GM12878 (cell line): ENCODE results near the gene IFT88. TPM values are rescaled to one million over a fixed set of nuclear protein-coding genes. Genes with fewer than 3 reads are reported as not detected.

Experiments used
- ATF7 ChIP-seq: fragments of 450-650 bp; IDR thresholded peaks from 2 replicates; pipeline ENCODE4 v1.6.1; 2016; ENCODE audit warnings: low read depth, mild to moderate bottlenecking
- CEBPB ChIP-seq, 2 experiments: fragments of 150-350 bp in 1 of 2; IDR thresholded peaks; 2 replicates each; pipeline ENCODE4 v1.6.1; 2012 to 2014; ENCODE audit warnings: low read depth in 2 of 2, low read length in 2 of 2, borderline replicate concordance in 1 of 2, inconsistent platforms in 1 of 2
- EZH2 ChIP-seq: IDR thresholded peaks from 2 replicates; pipeline ENCODE4 v1.6.1; 2012; ENCODE audit warnings: low read depth, mild to moderate bottlenecking, control low read depth, inconsistent platforms, low read length, borderline replicate concordance; ENCODE audit not compliant: control insufficient read depth
- IRF4 ChIP-seq: IDR thresholded peaks from 2 replicates; pipeline ENCODE4 v1.6.1; 2011; ENCODE audit warnings: low read depth, low read length
- KAT2A ChIP-seq: conservative IDR thresholded peaks from 2 replicates; pipeline ENCODE4 v1.6.1; 2011; ENCODE audit warnings: low read depth, low read length; ENCODE audit not compliant: control insufficient read depth
- MYB ChIP-seq: fragments of 150-350 bp; IDR thresholded peaks from 2 replicates; pipeline ENCODE4 v1.6.1; 2014; ENCODE audit warnings: mild to moderate bottlenecking, low read depth, low read length, borderline replicate concordance
- NBN ChIP-seq: fragments of 450-650 bp; IDR thresholded peaks from 2 replicates; pipeline ENCODE4 v1.6.1; 2016
- NR2F1 ChIP-seq: fragments of 450-650 bp; conservative IDR thresholded peaks from 2 replicates; pipeline ENCODE4 v1.6.1; 2017; ENCODE audit warnings: mild to moderate bottlenecking
- POU2F2 ChIP-seq: IDR thresholded peaks from 3 replicates; pipeline ENCODE4 v1.6.1; 2011; ENCODE audit warnings: low read depth, mild to moderate bottlenecking, low read length, borderline replicate concordance
- SMARCA5 ChIP-seq: fragments of 450-650 bp; IDR thresholded peaks from 2 replicates; pipeline ENCODE4 v1.6.1; 2017; ENCODE audit warnings: mild to moderate bottlenecking
- SRF ChIP-seq, 2 experiments: IDR thresholded peaks; 2 replicates each; pipeline ENCODE4 v1.6.1; 2011; ENCODE audit warnings: low read depth in 2 of 2, low read length in 2 of 2, mild to moderate bottlenecking in 1 of 2, moderate library complexity in 1 of 2
- SUZ12 ChIP-seq: fragments of 200-600 bp; sonication (generic); IDR thresholded peaks from one replicate; pipeline ENCODE4 v1.6.1; 2018; ENCODE audit warnings: antibody characterized with exemption, mild to moderate bottlenecking; ENCODE audit not compliant: unreplicated experiment
- ZBED1 ChIP-seq: IDR thresholded peaks from 2 replicates; pipeline ENCODE4 v1.6.1; 2016; ENCODE audit warnings: borderline replicate concordance
- ZNF24 ChIP-seq: fragments of 450-650 bp; IDR thresholded peaks from 2 replicates; pipeline ENCODE4 v1.6.1; 2017; ENCODE audit warnings: antibody characterized with exemption, mild to moderate bottlenecking
- polyA plus RNA-seq, 11 experiments: library from polyadenylated mRNA; depleted of rRNA in 4 of 11; unstranded in 6 of 11; stranded (reverse) in 5 of 11; fragments of >200 nt; fragmentation: Nextera tagmentation in 4 of 11; fragmentation: Illumina TruSeq in 1 of 11; extraction: Ambion mirVana in 4 of 11; extraction: Trizol in 1 of 11; gene quantifications; 1 replicate in 1 of 11; 2 replicates in 10 of 11; pipeline versions ENCODE4 v1.2.1 to v1.2.3, GENCODE V29; 2011 to 2016; ENCODE audit warnings: inconsistent platforms in 2 of 11, missing spikeins in 2 of 11, low read depth in 1 of 11
- total RNA-seq, 4 experiments: library from RNA; depleted of rRNA in 3 of 4; stranded (reverse); fragments of >200 nt in 3 of 4; fragmentation: Illumina TruSeq in 1 of 4; extraction: Trizol in 1 of 4; gene quantifications; 2 replicates each; pipeline versions ENCODE4 v1.2.1 to v1.2.3, GENCODE V29; 2013 to 2021
- TF ChIP-seq, protein P1 (sequence below): fragments of 450-650 bp; formaldehyde crosslinking; IDR thresholded peaks from 2 replicates; pipeline ENCODE4 v1.4.0; 2020; ENCODE audit warnings: mild to moderate bottlenecking, moderate library complexity
- TF ChIP-seq, protein P2 (sequence below): fragments of 450-650 bp; IDR thresholded peaks from 2 replicates; pipeline ENCODE4 v1.6.1; 2016; ENCODE audit warnings: mild to moderate bottlenecking
- TF ChIP-seq, protein P3 (sequence below): fragments of 450-650 bp; IDR thresholded peaks from 2 replicates; pipeline ENCODE4 v1.6.1; 2018; ENCODE audit warnings: mild to moderate bottlenecking, low read depth, moderate library complexity; ENCODE audit not compliant: partially characterized antibody
- TF ChIP-seq, protein P4 (sequence below): fragments of 450-650 bp; IDR thresholded peaks from 2 replicates; pipeline ENCODE4 v1.6.1; 2016; ENCODE audit warnings: mild to moderate bottlenecking, moderate library complexity, borderline replicate concordance

IFT88 gene
- total and polyA plus RNA-seq, 10 of the 15 experiments (the other 5 are each of a cell fraction or from before 2014, with no cell fraction given): 2.9 to 5.6 (median 4.1) TPM

GRCh38 chr13:20703780-20704458, 137.0 kb downstream of the IFT88 start (continued):
- TF ChIP-seq POU2F2 (no peak), SUZ12 (no peak), ATF7 (no peak), KAT2A (no peak), SRF (IDR thresholded peaks at IDR 0.05; ENCODE audit: low read depth in 2 of 2, low read length in 2 of 2) (no peak), CEBPB (IDR thresholded peaks at IDR 0.05; ENCODE audit: borderline replicate concordance in 1 of 2, low read depth in 2 of 2, low read length in 2 of 2) (no peak), NR2F1 (no peak), EZH2 (no peak), NBN (no peak), MYB (no peak), ZNF24 (no peak), SMARCA5 (peak; percentile 72; the same call in 1 of the 2 replicates), ZBED1 (no peak), IRF4 (no peak)
- TF ChIP-seq, protein P1, sequence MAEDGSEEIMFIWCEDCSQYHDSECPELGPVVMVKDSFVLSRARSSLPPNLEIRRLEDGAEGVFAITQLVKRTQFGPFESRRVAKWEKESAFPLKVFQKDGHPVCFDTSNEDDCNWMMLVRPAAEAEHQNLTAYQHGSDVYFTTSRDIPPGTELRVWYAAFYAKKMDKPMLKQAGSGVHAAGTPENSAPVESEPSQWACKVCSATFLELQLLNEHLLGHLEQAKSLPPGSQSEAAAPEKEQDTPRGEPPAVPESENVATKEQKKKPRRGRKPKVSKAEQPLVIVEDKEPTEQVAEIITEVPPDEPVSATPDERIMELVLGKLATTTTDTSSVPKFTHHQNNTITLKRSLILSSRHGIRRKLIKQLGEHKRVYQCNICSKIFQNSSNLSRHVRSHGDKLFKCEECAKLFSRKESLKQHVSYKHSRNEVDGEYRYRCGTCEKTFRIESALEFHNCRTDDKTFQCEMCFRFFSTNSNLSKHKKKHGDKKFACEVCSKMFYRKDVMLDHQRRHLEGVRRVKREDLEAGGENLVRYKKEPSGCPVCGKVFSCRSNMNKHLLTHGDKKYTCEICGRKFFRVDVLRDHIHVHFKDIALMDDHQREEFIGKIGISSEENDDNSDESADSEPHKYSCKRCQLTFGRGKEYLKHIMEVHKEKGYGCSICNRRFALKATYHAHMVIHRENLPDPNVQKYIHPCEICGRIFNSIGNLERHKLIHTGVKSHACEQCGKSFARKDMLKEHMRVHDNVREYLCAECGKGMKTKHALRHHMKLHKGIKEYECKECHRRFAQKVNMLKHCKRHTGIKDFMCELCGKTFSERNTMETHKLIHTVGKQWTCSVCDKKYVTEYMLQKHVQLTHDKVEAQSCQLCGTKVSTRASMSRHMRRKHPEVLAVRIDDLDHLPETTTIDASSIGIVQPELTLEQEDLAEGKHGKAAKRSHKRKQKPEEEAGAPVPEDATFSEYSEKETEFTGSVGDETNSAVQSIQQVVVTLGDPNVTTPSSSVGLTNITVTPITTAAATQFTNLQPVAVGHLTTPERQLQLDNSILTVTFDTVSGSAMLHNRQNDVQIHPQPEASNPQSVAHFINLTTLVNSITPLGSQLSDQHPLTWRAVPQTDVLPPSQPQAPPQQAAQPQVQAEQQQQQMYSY (CRISPR knock-in tag): no peak
- TF ChIP-seq, protein P2, sequence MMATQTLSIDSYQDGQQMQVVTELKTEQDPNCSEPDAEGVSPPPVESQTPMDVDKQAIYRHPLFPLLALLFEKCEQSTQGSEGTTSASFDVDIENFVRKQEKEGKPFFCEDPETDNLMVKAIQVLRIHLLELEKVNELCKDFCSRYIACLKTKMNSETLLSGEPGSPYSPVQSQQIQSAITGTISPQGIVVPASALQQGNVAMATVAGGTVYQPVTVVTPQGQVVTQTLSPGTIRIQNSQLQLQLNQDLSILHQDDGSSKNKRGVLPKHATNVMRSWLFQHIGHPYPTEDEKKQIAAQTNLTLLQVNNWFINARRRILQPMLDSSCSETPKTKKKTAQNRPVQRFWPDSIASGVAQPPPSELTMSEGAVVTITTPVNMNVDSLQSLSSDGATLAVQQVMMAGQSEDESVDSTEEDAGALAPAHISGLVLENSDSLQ: no peak
- TF ChIP-seq, protein P3, sequence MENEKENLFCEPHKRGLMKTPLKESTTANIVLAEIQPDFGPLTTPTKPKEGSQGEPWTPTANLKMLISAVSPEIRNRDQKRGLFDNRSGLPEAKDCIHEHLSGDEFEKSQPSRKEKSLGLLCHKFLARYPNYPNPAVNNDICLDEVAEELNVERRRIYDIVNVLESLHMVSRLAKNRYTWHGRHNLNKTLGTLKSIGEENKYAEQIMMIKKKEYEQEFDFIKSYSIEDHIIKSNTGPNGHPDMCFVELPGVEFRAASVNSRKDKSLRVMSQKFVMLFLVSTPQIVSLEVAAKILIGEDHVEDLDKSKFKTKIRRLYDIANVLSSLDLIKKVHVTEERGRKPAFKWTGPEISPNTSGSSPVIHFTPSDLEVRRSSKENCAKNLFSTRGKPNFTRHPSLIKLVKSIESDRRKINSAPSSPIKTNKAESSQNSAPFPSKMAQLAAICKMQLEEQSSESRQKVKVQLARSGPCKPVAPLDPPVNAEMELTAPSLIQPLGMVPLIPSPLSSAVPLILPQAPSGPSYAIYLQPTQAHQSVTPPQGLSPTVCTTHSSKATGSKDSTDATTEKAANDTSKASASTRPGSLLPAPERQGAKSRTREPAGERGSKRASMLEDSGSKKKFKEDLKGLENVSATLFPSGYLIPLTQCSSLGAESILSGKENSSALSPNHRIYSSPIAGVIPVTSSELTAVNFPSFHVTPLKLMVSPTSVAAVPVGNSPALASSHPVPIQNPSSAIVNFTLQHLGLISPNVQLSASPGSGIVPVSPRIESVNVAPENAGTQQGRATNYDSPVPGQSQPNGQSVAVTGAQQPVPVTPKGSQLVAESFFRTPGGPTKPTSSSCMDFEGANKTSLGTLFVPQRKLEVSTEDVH: no peak
- TF ChIP-seq, protein P4, sequence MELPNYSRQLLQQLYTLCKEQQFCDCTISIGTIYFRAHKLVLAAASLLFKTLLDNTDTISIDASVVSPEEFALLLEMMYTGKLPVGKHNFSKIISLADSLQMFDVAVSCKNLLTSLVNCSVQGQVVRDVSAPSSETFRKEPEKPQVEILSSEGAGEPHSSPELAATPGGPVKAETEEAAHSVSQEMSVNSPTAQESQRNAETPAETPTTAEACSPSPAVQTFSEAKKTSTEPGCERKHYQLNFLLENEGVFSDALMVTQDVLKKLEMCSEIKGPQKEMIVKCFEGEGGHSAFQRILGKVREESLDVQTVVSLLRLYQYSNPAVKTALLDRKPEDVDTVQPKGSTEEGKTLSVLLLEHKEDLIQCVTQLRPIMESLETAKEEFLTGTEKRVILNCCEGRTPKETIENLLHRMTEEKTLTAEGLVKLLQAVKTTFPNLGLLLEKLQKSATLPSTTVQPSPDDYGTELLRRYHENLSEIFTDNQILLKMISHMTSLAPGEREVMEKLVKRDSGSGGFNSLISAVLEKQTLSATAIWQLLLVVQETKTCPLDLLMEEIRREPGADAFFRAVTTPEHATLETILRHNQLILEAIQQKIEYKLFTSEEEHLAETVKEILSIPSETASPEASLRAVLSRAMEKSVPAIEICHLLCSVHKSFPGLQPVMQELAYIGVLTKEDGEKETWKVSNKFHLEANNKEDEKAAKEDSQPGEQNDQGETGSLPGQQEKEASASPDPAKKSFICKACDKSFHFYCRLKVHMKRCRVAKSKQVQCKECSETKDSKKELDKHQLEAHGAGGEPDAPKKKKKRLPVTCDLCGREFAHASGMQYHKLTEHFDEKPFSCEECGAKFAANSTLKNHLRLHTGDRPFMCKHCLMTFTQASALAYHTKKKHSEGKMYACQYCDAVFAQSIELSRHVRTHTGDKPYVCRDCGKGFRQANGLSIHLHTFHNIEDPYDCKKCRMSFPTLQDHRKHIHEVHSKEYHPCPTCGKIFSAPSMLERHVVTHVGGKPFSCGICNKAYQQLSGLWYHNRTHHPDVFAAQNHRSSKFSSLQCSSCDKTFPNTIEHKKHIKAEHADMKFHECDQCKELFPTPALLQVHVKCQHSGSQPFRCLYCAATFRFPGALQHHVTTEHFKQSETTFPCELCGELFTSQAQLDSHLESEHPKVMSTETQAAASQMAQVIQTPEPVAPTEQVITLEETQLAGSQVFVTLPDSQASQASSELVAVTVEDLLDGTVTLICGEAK: no peak
